Kidney (tissue), 14 donors: ENCODE data around the gene BCL2L11. TPM values are rescaled to one million over a fixed set of nuclear protein-coding genes. Genes with fewer than 3 reads are reported as not detected.

ENCODE experiments used
- DNase-seq, 5 donors: peaks; one replicate each; pipeline ENCODE4 v3.0.0-alpha.2; 2013 to 2020
- FAIRE-seq: peaks from 2 replicates; lab custom pipeline; 2012; peaks lifted over from hg19 to GRCh38; lab: Jason Lieb, UNC
- H3K27ac ChIP-seq, 2 donors: one replicate each; pipeline ENCODE4 v1.7.0; 2013; ENCODE audit warnings: low read depth in 2 of 2, low read length in 2 of 2, inconsistent platforms in 1 of 2
- H3K27me3 ChIP-seq: one replicate; pipeline ENCODE4 v1.7.1; 2013; ENCODE audit warnings: low read length, inconsistent platforms; ENCODE audit not compliant: control insufficient read depth, insufficient read depth
- H3K36me3 ChIP-seq, 3 donors: one replicate each; pipeline versions ENCODE4 v1.7.0 to v1.7.1; 2013; ENCODE audit warnings: low read length in 3 of 3, control low read depth in 1 of 3, inconsistent platforms in 1 of 3; ENCODE audit not compliant: insufficient read depth in 3 of 3, control insufficient read depth in 2 of 3
- H3K4me1 ChIP-seq, 3 donors: one replicate each; pipeline versions ENCODE4 v1.7.0 to v1.7.1; 2013; ENCODE audit warnings: low read length in 3 of 3, inconsistent platforms in 1 of 3, low read depth in 1 of 3; ENCODE audit not compliant: control insufficient read depth in 2 of 3, insufficient read depth in 2 of 3
- H3K4me3 ChIP-seq, 3 donors: one replicate each; pipeline versions ENCODE4 v1.7.0 to v1.8.1; 2013; ENCODE audit warnings: low read length in 3 of 3, control low read depth in 1 of 3, inconsistent platforms in 1 of 3
- H3K9ac ChIP-seq, 3 donors: one replicate each; pipeline versions ENCODE4 v1.7.0 to v1.7.1; 2013; ENCODE audit warnings: low read length in 3 of 3, control low read depth in 1 of 3, inconsistent platforms in 1 of 3
- H3K9me3 ChIP-seq, 3 donors: one replicate each; pipeline versions ENCODE4 v1.7.0 to v1.7.1; 2013; ENCODE audit warnings: low read length in 3 of 3, control low read depth in 1 of 3, inconsistent platforms in 1 of 3; ENCODE audit not compliant: control insufficient read depth in 2 of 3, insufficient read depth in 1 of 3
- CTCF ChIP-seq: IDR thresholded peaks from 3 replicates; pipeline ENCODE4 v1.5.1; 2012; ENCODE audit warnings: mild to moderate bottlenecking, moderate library complexity, borderline replicate concordance; ENCODE audit not compliant: insufficient read depth; ENCODE audit errors: extremely low read depth
- intact Hi-C: fragments of 100-400 bp; cut with DNase I; formaldehyde crosslinking; loops from one replicate; pipeline ENCODE4 v1.11.1; 2022
- polyA plus RNA-seq: library from polyadenylated mRNA; stranded (reverse); fragments of 350-450 nt; fragmentation: Illumina TruSeq; extraction: RNeasy Lipid Tissue Mini Kit (QIAGEN cat#74804); gene quantifications from one replicate; pipeline ENCODE4 v1.2.3, GENCODE V29; 2014; ENCODE audit warnings: low read depth, low replicate concordance; ENCODE audit not compliant: insufficient read depth
- total RNA-seq: library from RNA; stranded (reverse); fragmentation: NEBNext Ultra II Directional; extraction: Animal tissue kit (Norgen Biotek cat#: 25700); gene quantifications from one replicate; pipeline ENCODE4 v1.2.1, GENCODE V29; 2021
- donor health status: control.
- donor health status: control.
- donor health status: control.
- donor health status: control.
- donor health status: control.
- donor health status: DM: yes; HTN: yes; CAD: no.
- donor health status: Normal renal cell carcinoma (clear cell type).

The BCL2L11 gene
- total and polyA plus RNA-seq, 2 donors from 2014 or later = 6.5 to 32.7 TPM

DNA sequence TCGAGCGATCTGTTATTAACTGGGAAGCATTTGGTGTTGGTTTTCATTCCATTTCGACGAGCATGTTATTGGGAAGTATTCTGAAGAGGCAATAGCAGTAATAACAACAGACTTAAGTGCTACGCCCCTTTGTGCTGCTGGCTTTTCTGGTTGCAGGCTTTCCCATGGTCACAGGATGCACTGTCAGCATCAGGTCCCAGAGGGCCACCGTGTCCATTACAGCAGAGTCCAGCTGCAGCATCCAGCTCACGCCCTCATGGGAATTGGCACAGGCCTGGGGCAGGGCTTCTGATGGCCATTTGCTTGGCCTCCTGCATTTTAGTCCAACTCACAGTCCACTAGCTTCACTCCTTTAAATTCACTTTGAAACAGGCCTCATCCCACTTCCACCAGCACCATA, 44.4 kb downstream of the BCL2L11 start:
- no peak for TF ChIP-seq CTCF
- peaks cover 0 to 12% (median 2%) of the 10 kb centered on the region in 3 donors for H3K36me3 ChIP-seq
- no peak overlapping the region for H3K4me3 ChIP-seq
- intact Hi-C loops = no loop called here
- no peak overlapping the region for H3K27ac ChIP-seq
- FAIRE-seq (no peak), DNase-seq (no peak)
- H3K9ac ChIP-seq = no peak overlapping the region
- H3K27me3 ChIP-seq = no peaks in the 10 kb centered on the region
- H3K9me3 ChIP-seq = no peaks in the 10 kb centered on the region
- H3K4me1 ChIP-seq = peaks cover 0 to 10% (median 10%) of the 10 kb centered on the region in 3 donors

GRCh38 chr2:111166115-111166514, 45.4 kb downstream of the BCL2L11 start:
- Histone ChIP-seq H3K36me3 (peaks cover 0 to 12% (median 2%) of the 10 kb centered on the region in 3 donors), H3K27me3 (no peaks in the 10 kb centered on the region), H3K9ac (no peak overlapping the region), H3K27ac (no peak overlapping the region), H3K9me3 (no peaks in the 10 kb centered on the region), H3K4me1 (peaks cover 0 to 10% (median 10%) of the 10 kb centered on the region in 3 donors), H3K4me3 (no peak overlapping the region)
- DNase-seq (no peak), FAIRE-seq (no peak)
- intact Hi-C loops = no loop called here
- TF ChIP-seq CTCF = no peak

- Histone ChIP-seq H3K4me1 (peaks cover 0 to 9% (median 9%) of the 10 kb centered on the region in 3 donors), H3K9me3 (no peaks in the 10 kb centered on the region), H3K27ac (no peak overlapping the region), H3K27me3 (no peaks in the 10 kb centered on the region), H3K36me3 (peaks cover 0 to 12% (median 2%) of the 10 kb centered on the region in 3 donors), H3K4me3 (no peak overlapping the region), H3K9ac (no peak overlapping the region)
- no peak for FAIRE-seq
- no peak for DNase-seq
- intact Hi-C loops = no loop called here
- TF ChIP-seq CTCF = no peak
These were observed 46.6 kb downstream of the BCL2L11 start for GRCh38 chr2:111167076-111167862.

DNA sequence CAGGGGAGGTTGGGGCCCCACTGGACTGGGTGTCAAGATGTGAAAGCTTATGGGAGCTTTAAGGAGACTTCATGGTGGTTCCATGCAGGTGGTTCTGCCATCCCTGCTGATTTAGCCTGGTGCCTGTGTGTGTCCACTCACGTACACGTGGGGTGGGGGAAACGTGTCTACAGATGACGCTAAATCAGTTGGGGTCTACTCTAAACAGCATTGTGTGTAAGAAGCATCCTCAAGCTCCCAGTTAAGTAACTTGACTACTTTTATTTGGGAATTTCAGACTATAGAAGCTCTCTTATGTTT, 47.1 kb downstream of the BCL2L11 start:
- Histone ChIP-seq H3K36me3 (peaks cover 0 to 12% (median 2%) of the 10 kb centered on the region in 3 donors), H3K27ac (no peak overlapping the region), H3K4me1 (peaks cover 0 to 6% (median 6%) of the 10 kb centered on the region in 3 donors), H3K4me3 (no peak overlapping the region), H3K9me3 (no peaks in the 10 kb centered on the region), H3K27me3 (peaks cover 2% of the 10 kb centered on the region), H3K9ac (no peak overlapping the region)
- TF ChIP-seq CTCF = no peak
- intact Hi-C loops = no loop called here
- DNase-seq (no peak), FAIRE-seq (no peak)
